Stimulated activated naive CD8-positive, alpha-beta T cell treated with anti-CD3 and anti-CD28 coated beads, Interleukin-15, amount 100 ng/mL, for 72 hours (primary cell): Measurements from ENCODE around the gene HOXA1.

Source experiments
- ATAC-seq: fragments of 150-1000 bp; cut with Tn5 transposase; 2 replicates; pipeline ENCODE4 v1.10.0; 2021; ENCODE audit warnings: mild to moderate bottlenecking, moderate library complexity
- DNase-seq, 2 donors: peaks; one replicate each; pipeline ENCODE4 v3.0.0; 2021 to 2022
- H3K27ac Mint-ChIP-seq, 2 donors: one replicate each; pipeline ENCODE4 v1.8.0; 2022; ENCODE audit warnings: mild to moderate bottlenecking in 2 of 2, mixed read lengths in 2 of 2, moderate library complexity in 2 of 2
- H3K27me3 Mint-ChIP-seq: one replicate; pipeline ENCODE4 v1.8.0; 2022; ENCODE audit warnings: mixed read lengths
- H3K4me1 Mint-ChIP-seq: one replicate; pipeline ENCODE4 v1.8.0; 2022; ENCODE audit warnings: mild to moderate bottlenecking, mixed read lengths
- H3K4me3 Mint-ChIP-seq, 2 donors: one replicate each; pipeline ENCODE4 v1.8.0; 2022; ENCODE audit warnings: mild to moderate bottlenecking in 2 of 2, mixed read lengths in 2 of 2, moderate library complexity in 1 of 2
- H3K9me3 Mint-ChIP-seq, 2 donors: one replicate each; pipeline ENCODE4 v1.8.0; 2022; ENCODE audit warnings: mixed read lengths in 2 of 2

The HOXA1 gene

DNA sequence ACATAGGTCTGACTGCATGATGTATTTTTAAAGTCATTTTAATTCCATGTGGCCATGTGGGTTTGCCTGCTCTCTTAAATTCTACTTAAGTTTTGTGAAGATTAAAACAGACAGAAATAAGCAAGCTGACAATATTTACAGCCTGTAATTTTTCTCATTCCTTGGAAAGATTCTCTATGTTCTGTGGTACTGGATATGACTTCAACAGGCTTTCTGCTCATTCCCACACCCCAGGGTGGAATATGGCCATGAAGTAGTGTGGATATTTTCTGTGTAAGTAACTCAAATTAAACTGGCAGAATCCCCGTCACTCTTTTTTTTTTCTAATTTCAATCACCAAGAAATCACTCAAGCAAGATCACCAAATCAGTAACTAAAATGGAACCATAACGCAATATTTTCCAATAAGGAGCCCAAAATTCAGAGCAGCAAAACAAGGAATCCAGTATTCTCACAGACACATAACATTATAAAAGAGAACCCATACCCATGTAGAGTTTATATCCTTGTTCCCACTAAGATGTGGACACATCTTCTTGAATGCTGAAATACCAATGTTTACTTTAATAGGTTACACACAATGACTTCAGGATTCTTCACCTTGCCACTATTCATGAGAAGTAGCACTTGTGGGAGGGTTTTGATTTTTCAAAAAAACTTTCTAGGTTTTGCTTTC, 42.0 kb upstream of the HOXA1 start:
- peaks cover 32% of the 10 kb centered on the region for H3K4me1 Mint-ChIP-seq
- ATAC-seq (no peak), DNase-seq (no peak)
- no peak overlapping the region for H3K27ac Mint-ChIP-seq
- H3K9me3 Mint-ChIP-seq, result no peaks in the 10 kb centered on the region
- peaks cover 88% of the 10 kb centered on the region for H3K27me3 Mint-ChIP-seq
- H3K4me3 Mint-ChIP-seq, result no peak overlapping the region

DNA sequence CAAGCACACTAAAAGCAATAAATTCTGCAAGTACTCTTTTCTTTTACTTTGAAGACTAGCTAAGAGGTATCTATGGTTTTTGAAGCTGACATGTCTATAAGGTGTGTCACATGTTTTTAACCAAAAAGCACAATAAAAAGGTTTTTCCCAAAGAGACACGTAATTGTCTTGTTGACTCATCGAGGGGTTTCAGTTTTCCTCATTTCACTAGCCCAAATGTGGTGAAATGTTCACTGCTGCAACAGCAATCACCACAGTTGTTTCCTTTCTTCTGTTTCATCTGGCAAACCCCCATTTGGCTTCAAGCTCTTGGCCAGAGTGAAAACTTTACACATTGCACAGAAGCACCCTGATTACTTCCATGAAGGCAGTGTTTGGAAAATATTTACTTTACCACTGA, 38.6 kb upstream of the HOXA1 start:
- DNase-seq, result peak; percentile 32 to 64
- H3K27me3 Mint-ChIP-seq, result peaks cover 67% of the 10 kb centered on the region
- peaks cover 32% of the 10 kb centered on the region for H3K4me1 Mint-ChIP-seq
- peak; percentile 80 for ATAC-seq
- H3K9me3 Mint-ChIP-seq, result no peaks in the 10 kb centered on the region
- peak overlapping the region; percentile 24 to 36 for H3K4me3 Mint-ChIP-seq
- peak overlapping the region in 1 of 2 donors; percentile 75 for H3K27ac Mint-ChIP-seq

DNA sequence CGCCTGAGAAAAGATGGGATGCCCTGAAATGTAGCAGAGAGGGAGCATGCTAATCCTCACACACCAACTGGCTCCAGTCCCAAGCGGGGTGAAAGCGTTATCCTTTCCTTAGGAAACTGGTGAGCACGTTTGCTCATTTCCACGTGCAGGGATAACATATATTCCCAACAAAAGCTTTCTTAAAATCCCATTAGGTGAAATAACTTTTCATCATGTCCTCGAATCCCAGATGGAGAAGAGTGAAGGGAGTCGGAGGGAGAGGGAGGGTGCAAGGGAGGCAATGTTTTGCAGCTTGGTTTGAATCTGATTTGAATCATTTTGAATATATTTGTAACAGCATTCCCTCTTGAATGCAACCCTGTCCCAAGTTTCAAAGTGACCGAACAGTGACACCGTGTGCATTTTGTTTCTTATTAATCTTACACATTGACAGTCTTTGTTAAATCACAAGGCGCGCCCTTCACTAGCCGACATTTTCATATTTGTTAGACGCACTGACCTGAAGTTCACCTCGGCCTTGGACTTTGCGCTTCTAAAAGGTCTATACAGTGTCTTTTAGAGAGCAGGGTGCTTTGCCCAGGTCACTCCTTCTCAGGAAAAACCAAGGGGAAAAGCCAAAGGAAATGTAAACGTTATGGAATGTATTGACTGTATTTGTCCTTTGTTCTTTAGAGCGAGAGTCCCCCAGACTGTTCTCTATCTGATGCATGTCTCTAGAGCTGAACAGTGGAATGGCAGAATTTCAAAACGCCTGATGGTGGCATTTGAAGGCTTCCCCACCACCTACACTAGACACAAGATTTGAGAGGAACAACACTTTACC, 37.8 kb upstream of the HOXA1 start:
- H3K27me3 Mint-ChIP-seq, result peaks cover 70% of the 10 kb centered on the region
- ATAC-seq (no peak), DNase-seq (no peak)
- H3K4me1 Mint-ChIP-seq, result peaks cover 32% of the 10 kb centered on the region
- peak overlapping the region in 1 of 2 donors; percentile 31 for H3K4me3 Mint-ChIP-seq
- H3K9me3 Mint-ChIP-seq, result no peaks in the 10 kb centered on the region
- peak overlapping the region; percentile 34 to 83 for H3K27ac Mint-ChIP-seq

GRCh38 chr7:27132978-27133377, 37.2 kb upstream of the HOXA1 start:
- H3K27me3 Mint-ChIP-seq, result peaks cover 70% of the 10 kb centered on the region
- no peak for ATAC-seq
- H3K27ac Mint-ChIP-seq, result no peak overlapping the region
- DNase-seq, result no peak
- H3K4me1 Mint-ChIP-seq, result peaks cover 32% of the 10 kb centered on the region
- H3K4me3 Mint-ChIP-seq, result no peak overlapping the region
- no peaks in the 10 kb centered on the region for H3K9me3 Mint-ChIP-seq

DNA sequence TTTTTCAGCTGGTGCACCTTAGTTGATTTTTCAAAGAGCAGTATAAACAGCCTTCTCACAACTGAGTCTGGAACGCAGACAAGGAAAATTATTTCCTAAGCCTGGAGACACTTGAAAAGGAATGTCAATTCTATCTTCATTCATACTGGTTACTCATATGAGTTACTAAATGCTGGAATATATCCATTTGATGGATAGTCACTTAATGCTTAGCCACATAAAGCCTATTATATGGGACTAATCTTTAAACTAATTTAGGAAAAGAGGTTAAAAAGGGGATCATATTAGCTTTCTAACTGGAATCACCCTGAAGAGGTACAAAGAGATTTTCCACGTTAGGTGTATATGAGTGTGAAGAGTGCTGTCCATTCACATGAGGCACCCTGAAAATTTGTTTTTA, 36.4 kb upstream of the HOXA1 start:
- Mint-ChIP-seq H3K27me3 (peaks cover 70% of the 10 kb centered on the region), H3K27ac (no peak overlapping the region), H3K4me1 (peaks cover 30% of the 10 kb centered on the region), H3K4me3 (no peak overlapping the region), H3K9me3 (no peaks in the 10 kb centered on the region)
- no peak for ATAC-seq
- no peak for DNase-seq

DNA sequence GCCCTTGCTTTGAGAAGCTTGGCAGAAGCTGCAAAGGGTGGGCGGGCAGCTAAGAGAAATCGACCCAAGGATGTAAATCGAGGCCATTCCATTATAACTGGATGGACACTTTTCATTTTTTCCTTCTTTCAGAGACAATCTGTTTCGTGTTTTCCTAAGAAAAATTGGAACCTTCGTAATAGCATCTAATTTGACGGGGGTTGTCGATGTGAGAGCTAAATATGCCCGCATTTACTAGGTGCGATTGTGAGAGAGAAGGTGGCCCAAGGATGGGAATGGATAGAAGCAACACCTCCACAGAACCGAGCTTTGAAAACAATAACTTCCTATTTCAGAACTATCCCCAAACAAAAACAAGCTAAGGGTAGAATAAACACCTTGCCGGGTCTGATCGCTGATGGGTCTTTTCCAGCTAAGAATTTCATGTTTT, 35.6 kb upstream of the HOXA1 start:
- Mint-ChIP-seq H3K27me3 (peaks cover 66% of the 10 kb centered on the region), H3K4me3 (peak overlapping the region; percentile 58 to 69), H3K27ac (peak overlapping the region in 1 of 2 donors; percentile 67), H3K9me3 (no peaks in the 10 kb centered on the region), H3K4me1 (peaks cover 27% of the 10 kb centered on the region)
- ATAC-seq (no peak), DNase-seq (no peak)

DNA sequence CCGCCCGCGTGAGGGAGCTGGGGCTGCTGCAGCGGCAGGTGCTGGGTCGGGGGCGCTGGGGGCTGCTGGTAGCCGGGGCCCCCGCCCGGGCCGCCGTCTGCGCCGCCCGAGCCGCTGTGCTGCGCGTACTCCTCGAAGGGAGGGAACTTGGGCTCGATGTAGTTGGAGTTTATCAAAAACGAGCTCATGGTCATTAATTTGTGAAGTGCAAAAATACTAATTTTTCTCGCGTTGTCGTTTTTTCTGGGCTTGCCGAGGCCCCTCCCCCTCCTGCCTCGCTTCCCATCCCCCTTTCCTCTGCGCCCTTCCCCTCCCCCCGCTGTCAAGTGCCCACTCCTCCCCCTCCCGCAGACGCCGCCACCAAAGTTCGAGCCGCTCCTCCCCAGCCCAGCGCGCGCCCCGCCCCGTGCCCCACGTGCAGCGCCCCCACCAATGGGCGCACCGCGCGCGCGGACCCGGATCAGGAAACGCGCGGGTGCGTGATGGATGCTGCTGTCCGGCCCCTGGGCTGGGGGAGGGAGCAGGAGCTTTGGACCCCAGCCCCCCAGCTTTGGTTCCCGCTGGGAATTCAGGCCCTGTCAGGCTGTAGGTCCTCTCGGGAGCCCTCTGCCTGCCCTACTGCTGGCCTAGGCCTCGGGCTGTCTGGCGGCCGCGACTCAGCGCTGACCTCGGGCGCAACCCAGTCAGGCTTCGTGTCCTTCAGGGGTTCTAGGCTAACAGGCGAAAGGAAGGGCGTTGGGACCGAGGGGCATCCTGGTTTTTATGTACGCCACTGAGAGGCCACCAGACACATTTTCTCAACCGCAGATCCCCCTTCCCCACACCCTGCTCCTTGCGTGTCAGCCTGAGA, 35.0 kb upstream of the HOXA1 start, which contains the start of gene HOXA4:
Gene HOXA4, minus strand, starts transcription at position 218 of the 850 bp plus-strand sequence. Its CDS starts 24 bp downstream, at position 194.
- H3K27ac Mint-ChIP-seq, result peak within 1 kb of the TSS; percentile 61 to 67
- peak; percentile 72 to 80 for DNase-seq
- no peaks in the 10 kb centered on the region for H3K9me3 Mint-ChIP-seq
- H3K27me3 Mint-ChIP-seq, result peaks cover 64% of the 10 kb centered on the region
- peak; percentile 77 for ATAC-seq
- H3K4me1 Mint-ChIP-seq, result peaks cover 21% of the 10 kb centered on the region
- peak within 1 kb of the TSS; percentile 58 to 74 for H3K4me3 Mint-ChIP-seq

- H3K9me3 Mint-ChIP-seq, result no peaks in the 10 kb centered on the region
- no peak overlapping the region for H3K27ac Mint-ChIP-seq
- peaks cover 13% of the 10 kb centered on the region for H3K4me1 Mint-ChIP-seq
- H3K4me3 Mint-ChIP-seq, result peak overlapping the region in 1 of 2 donors; percentile 42
- peaks cover 65% of the 10 kb centered on the region for H3K27me3 Mint-ChIP-seq
- ATAC-seq, result peak; percentile 73
- DNase-seq, result no peak
These were observed 34.1 kb upstream of the HOXA1 start for GRCh38 chr7:27129729-27130539.

DNA sequence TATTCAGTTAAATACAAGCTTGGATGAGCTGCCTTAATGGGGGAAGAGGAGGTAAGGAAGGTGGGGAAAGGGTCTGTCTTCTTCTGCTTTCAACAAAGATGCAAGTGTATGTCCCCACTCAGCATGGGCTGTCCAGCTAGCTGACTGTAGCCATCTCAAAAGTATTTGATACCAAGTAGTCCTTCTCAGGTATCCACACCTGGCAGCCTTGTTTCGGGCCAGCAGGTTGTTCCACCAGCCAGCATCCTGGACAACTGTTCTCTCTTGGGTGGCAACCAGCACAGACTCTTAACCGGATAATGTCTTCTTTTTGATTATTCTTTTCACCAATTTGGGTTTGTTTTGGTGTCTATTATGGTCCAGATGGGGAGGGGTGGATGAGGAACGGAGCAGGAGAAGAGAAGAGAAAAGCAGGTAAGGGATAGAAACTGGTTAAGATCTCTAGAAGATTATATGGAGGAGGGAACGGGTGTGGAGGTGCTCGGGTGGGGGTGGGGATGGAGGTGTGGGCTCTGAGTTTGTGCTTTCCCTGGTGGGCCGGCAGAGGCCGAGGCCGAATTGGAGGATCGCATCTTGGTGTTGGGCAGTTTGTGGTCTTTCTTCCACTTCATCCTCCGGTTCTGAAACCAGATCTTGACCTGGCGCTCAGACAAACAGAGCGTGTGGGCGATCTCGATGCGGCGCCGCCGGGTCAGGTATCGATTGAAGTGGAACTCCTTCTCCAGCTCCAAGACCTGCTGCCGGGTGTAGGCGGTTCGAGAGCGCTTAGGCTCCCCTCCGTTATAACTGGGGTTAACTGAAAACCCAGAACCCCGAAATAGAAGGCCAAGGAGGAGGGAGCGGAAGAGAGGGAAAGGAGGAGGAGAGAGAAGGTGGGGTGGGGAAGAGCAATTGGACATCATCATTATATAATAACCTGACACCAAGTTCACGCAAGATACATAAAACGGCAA, 33.3 kb upstream of the HOXA1 start:
- peak overlapping the region in 1 of 2 donors; percentile 35 for H3K4me3 Mint-ChIP-seq
- no peak for DNase-seq
- H3K27ac Mint-ChIP-seq, result peak overlapping the region in 1 of 2 donors; percentile 38
- peaks cover 4% of the 10 kb centered on the region for H3K4me1 Mint-ChIP-seq
- H3K27me3 Mint-ChIP-seq, result peaks cover 65% of the 10 kb centered on the region
- H3K9me3 Mint-ChIP-seq, result no peaks in the 10 kb centered on the region
- ATAC-seq, result no peak

- H3K27me3 Mint-ChIP-seq, result peaks cover 58% of the 10 kb centered on the region
- DNase-seq (no peak), ATAC-seq (no peak)
- H3K4me3 Mint-ChIP-seq, result no peak overlapping the region
- H3K9me3 Mint-ChIP-seq, result no peaks in the 10 kb centered on the region
- H3K4me1 Mint-ChIP-seq, result no peaks in the 10 kb centered on the region
- H3K27ac Mint-ChIP-seq, result no peak overlapping the region
These were observed 32.2 kb upstream of the HOXA1 start for GRCh38 chr7:27128034-27128433.

GRCh38 chr7:27126596-27127327, 31.0 kb upstream of the HOXA1 start:
- peaks cover 54% of the 10 kb centered on the region for H3K27me3 Mint-ChIP-seq
- ATAC-seq, result no peak
- no peak for DNase-seq
- no peaks in the 10 kb centered on the region for H3K4me1 Mint-ChIP-seq
- no peaks in the 10 kb centered on the region for H3K9me3 Mint-ChIP-seq
- no peak overlapping the region for H3K27ac Mint-ChIP-seq
- no peak overlapping the region for H3K4me3 Mint-ChIP-seq

GRCh38 chr7:27125986-27126394, 30.2 kb upstream of the HOXA1 start:
- H3K4me1 Mint-ChIP-seq, result no peaks in the 10 kb centered on the region
- DNase-seq (no peak), ATAC-seq (no peak)
- peaks cover 54% of the 10 kb centered on the region for H3K27me3 Mint-ChIP-seq
- no peaks in the 10 kb centered on the region for H3K9me3 Mint-ChIP-seq
- no peak overlapping the region for H3K4me3 Mint-ChIP-seq
- H3K27ac Mint-ChIP-seq, result no peak overlapping the region

DNA sequence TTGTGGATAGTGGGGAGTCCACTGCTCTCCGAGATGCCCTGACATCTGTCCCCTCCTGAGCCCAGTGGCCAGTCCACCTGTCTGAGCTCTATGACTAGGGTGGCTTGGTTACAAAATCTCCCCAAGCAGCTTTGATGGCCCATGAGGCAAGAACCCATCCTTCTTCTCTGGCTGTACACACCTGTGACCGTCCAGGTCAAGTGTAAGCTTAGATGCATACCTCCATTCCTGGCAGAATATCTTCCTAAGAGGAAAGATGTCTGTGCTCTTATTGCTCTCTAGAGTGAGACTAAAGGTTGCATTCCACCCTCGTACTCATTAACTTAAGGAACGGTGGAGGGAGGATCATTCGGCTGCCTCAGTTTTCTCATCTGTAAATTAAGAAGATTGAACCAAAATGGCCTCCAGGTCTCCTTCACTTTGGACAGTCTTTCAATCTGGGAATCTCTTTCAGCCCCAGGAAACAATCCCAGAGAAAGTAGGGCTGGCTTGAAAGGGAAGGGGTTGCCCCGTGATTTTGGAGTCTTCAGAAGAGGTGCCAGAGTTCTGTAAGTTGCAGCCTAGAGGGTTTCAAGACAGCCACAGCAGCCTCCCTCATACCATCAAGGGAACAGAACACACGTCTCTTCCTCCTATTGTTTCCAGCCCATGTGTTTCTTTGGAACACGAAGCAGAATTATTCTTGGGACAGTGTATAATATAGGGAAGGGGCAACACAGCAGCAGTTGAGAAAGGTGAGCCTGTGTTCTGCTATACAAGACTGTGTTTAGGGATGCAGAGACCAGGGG, 29.3 kb upstream of the HOXA1 start:
- DNase-seq (no peak), ATAC-seq (no peak)
- Mint-ChIP-seq H3K4me1 (no peaks in the 10 kb centered on the region), H3K27me3 (peaks cover 54% of the 10 kb centered on the region), H3K4me3 (no peak overlapping the region), H3K27ac (no peak overlapping the region), H3K9me3 (no peaks in the 10 kb centered on the region)
